Activated T-helper 17 cell treated with anti-CD3 and anti-CD28 coated beads, Interleukin-2, amount 50 U/mL, for 72 hours (primary cell): ENCODE measurements around the gene SH3RF3. TPM values are rescaled to one million over a fixed set of nuclear protein-coding genes. Genes with fewer than 3 reads are reported as not detected.

Experiments used
- ATAC-seq: fragments of 150-1000 bp; cut with Tn5 transposase; replicated peaks from 2 replicates; pipeline ENCODE4 v1.10.0; 2021; ENCODE audit warnings: mild to moderate bottlenecking, moderate library complexity
- H3K27ac Mint-ChIP-seq: one replicate; pipeline ENCODE4 v1.8.0; 2022; ENCODE audit warnings: mixed read lengths
- H3K27me3 Mint-ChIP-seq: one replicate; pipeline ENCODE4 v1.8.0; 2022; ENCODE audit warnings: mixed read lengths
- H3K36me3 Mint-ChIP-seq: one replicate; pipeline ENCODE4 v1.8.0; 2022; ENCODE audit warnings: low read depth, mild to moderate bottlenecking, mixed read lengths
- H3K4me1 Mint-ChIP-seq: one replicate; pipeline ENCODE4 v1.8.0; 2022; ENCODE audit warnings: mixed read lengths
- H3K4me3 Mint-ChIP-seq: one replicate; pipeline ENCODE4 v1.8.0; 2022; ENCODE audit warnings: mild to moderate bottlenecking, mixed read lengths
- H3K9me3 Mint-ChIP-seq: one replicate; pipeline ENCODE4 v1.8.0; 2022; ENCODE audit warnings: mixed read lengths
- total RNA-seq, 2 donors: library from RNA; stranded (reverse); gene quantifications; one replicate each; pipeline ENCODE4 v1.2.3, GENCODE V29; 2022

SH3RF3 gene
- total RNA-seq, 2 donors from 2014 or later, result 0.05 TPM; not detected in 1

GRCh38 chr2:109454765-109455394 lies 325.9 kb downstream of the SH3RF3 start:
- H3K27me3 Mint-ChIP-seq, result peaks cover 4% of the 10 kb centered on the region
- H3K27ac Mint-ChIP-seq, result no peak overlapping the region
- ATAC-seq, result peak; percentile 57
- H3K4me3 Mint-ChIP-seq, result no peak overlapping the region
- H3K9me3 Mint-ChIP-seq, result no peaks in the 10 kb centered on the region
- H3K36me3 Mint-ChIP-seq, result no peaks in the 10 kb centered on the region
- no peaks in the 10 kb centered on the region for H3K4me1 Mint-ChIP-seq

GRCh38 chr2:109455731-109456691 lies 327.0 kb downstream of the SH3RF3 start:
- no peak for ATAC-seq
- Mint-ChIP-seq H3K27ac (no peak overlapping the region), H3K27me3 (peaks cover 4% of the 10 kb centered on the region), H3K36me3 (no peaks in the 10 kb centered on the region), H3K9me3 (no peaks in the 10 kb centered on the region), H3K4me3 (no peak overlapping the region), H3K4me1 (no peaks in the 10 kb centered on the region)

GRCh38 chr2:109456776-109457175 lies 327.8 kb downstream of the SH3RF3 start:
- Mint-ChIP-seq H3K9me3 (no peaks in the 10 kb centered on the region), H3K4me1 (no peaks in the 10 kb centered on the region), H3K36me3 (no peaks in the 10 kb centered on the region), H3K27ac (no peak overlapping the region), H3K4me3 (no peak overlapping the region), H3K27me3 (peaks cover 4% of the 10 kb centered on the region)
- no peak for ATAC-seq

GRCh38 chr2:109457366-109457765 lies 328.4 kb downstream of the SH3RF3 start:
- no peaks in the 10 kb centered on the region for H3K9me3 Mint-ChIP-seq
- H3K27ac Mint-ChIP-seq, result no peak overlapping the region

GRCh38 chr2:109457794-109458193 lies 328.8 kb downstream of the SH3RF3 start:
- H3K9me3 Mint-ChIP-seq, result no peaks in the 10 kb centered on the region
- no peaks in the 10 kb centered on the region for H3K36me3 Mint-ChIP-seq
- H3K27me3 Mint-ChIP-seq, result peaks cover 4% of the 10 kb centered on the region
- no peak overlapping the region for H3K4me3 Mint-ChIP-seq
- H3K4me1 Mint-ChIP-seq, result no peaks in the 10 kb centered on the region
- no peak for ATAC-seq
- no peak overlapping the region for H3K27ac Mint-ChIP-seq

More at GRCh38 chr2:109457366-109457765, 328.4 kb downstream of the SH3RF3 start:
- Mint-ChIP-seq H3K36me3 (no peaks in the 10 kb centered on the region), H3K4me3 (no peak overlapping the region), H3K4me1 (no peaks in the 10 kb centered on the region), H3K27me3 (peaks cover 4% of the 10 kb centered on the region)
- ATAC-seq, result no peak

- H3K27ac Mint-ChIP-seq, result no peak overlapping the region
- no peaks in the 10 kb centered on the region for H3K9me3 Mint-ChIP-seq
- no peak for ATAC-seq
- H3K4me1 Mint-ChIP-seq, result no peaks in the 10 kb centered on the region
- H3K4me3 Mint-ChIP-seq, result no peak overlapping the region
- H3K27me3 Mint-ChIP-seq, result peaks cover 4% of the 10 kb centered on the region
- no peaks in the 10 kb centered on the region for H3K36me3 Mint-ChIP-seq
Observed at GRCh38 chr2:109458512-109458911, 329.5 kb downstream of the SH3RF3 start.

GRCh38 chr2:109459485-109459884 lies 330.5 kb downstream of the SH3RF3 start:
- Mint-ChIP-seq H3K27ac (no peak overlapping the region), H3K36me3 (no peaks in the 10 kb centered on the region), H3K4me1 (no peaks in the 10 kb centered on the region), H3K9me3 (no peaks in the 10 kb centered on the region), H3K4me3 (no peak overlapping the region), H3K27me3 (peaks cover 4% of the 10 kb centered on the region)
- no peak for ATAC-seq

- no peak for ATAC-seq
- no peaks in the 10 kb centered on the region for H3K4me1 Mint-ChIP-seq
- H3K27ac Mint-ChIP-seq, result no peak overlapping the region
- no peaks in the 10 kb centered on the region for H3K36me3 Mint-ChIP-seq
- H3K9me3 Mint-ChIP-seq, result no peaks in the 10 kb centered on the region
- H3K27me3 Mint-ChIP-seq, result peaks cover 4% of the 10 kb centered on the region
- no peak overlapping the region for H3K4me3 Mint-ChIP-seq
Observed at GRCh38 chr2:109460553-109461324, 331.7 kb downstream of the SH3RF3 start.

GRCh38 chr2:109463236-109463635 lies 334.2 kb downstream of the SH3RF3 start:
- Mint-ChIP-seq H3K27ac (no peak overlapping the region), H3K4me3 (no peak overlapping the region), H3K36me3 (no peaks in the 10 kb centered on the region), H3K27me3 (no peaks in the 10 kb centered on the region), H3K4me1 (no peaks in the 10 kb centered on the region), H3K9me3 (no peaks in the 10 kb centered on the region)
- ATAC-seq, result no peak

- Mint-ChIP-seq H3K9me3 (no peaks in the 10 kb centered on the region), H3K27me3 (no peaks in the 10 kb centered on the region), H3K4me3 (no peak overlapping the region), H3K27ac (no peak overlapping the region), H3K4me1 (no peaks in the 10 kb centered on the region), H3K36me3 (no peaks in the 10 kb centered on the region)
- no peak for ATAC-seq
Observed at GRCh38 chr2:109463891-109464290, 334.9 kb downstream of the SH3RF3 start.

GRCh38 chr2:109466674-109467575 lies 337.9 kb downstream of the SH3RF3 start:
- Mint-ChIP-seq H3K36me3 (no peaks in the 10 kb centered on the region), H3K4me1 (no peaks in the 10 kb centered on the region), H3K4me3 (no peak overlapping the region), H3K27me3 (peaks cover 3% of the 10 kb centered on the region), H3K9me3 (no peaks in the 10 kb centered on the region), H3K27ac (no peak overlapping the region)
- ATAC-seq, result no peak

GRCh38 chr2:109467701-109468100 lies 338.7 kb downstream of the SH3RF3 start:
- Mint-ChIP-seq H3K4me1 (no peaks in the 10 kb centered on the region), H3K9me3 (no peaks in the 10 kb centered on the region), H3K27me3 (peaks cover 3% of the 10 kb centered on the region)

GRCh38 chr2:109468893-109469292 lies 339.9 kb downstream of the SH3RF3 start:
- H3K4me1 Mint-ChIP-seq, result no peaks in the 10 kb centered on the region
- no peak for ATAC-seq

More at GRCh38 chr2:109467701-109468100, 338.7 kb downstream of the SH3RF3 start:
- Mint-ChIP-seq H3K4me3 (no peak overlapping the region), H3K27ac (no peak overlapping the region), H3K36me3 (no peaks in the 10 kb centered on the region)
- no peak for ATAC-seq

More at GRCh38 chr2:109468893-109469292, 339.9 kb downstream of the SH3RF3 start:
- no peaks in the 10 kb centered on the region for H3K9me3 Mint-ChIP-seq
- H3K4me3 Mint-ChIP-seq, result no peak overlapping the region
- H3K27ac Mint-ChIP-seq, result no peak overlapping the region
- no peaks in the 10 kb centered on the region for H3K36me3 Mint-ChIP-seq
- H3K27me3 Mint-ChIP-seq, result peaks cover 3% of the 10 kb centered on the region
